Effector memory CD4-positive, alpha-beta T cell (primary cell): ENCODE measurements around the gene CTSE.

Experiments used
- DNase-seq, 3 donors: peaks; one replicate each; pipeline ENCODE4 v3.0.0-alpha.2; 2020
- H3K27ac ChIP-seq: 2 replicates; pipeline ENCODE4 v1.7.0; 2013; ENCODE audit warnings: mild to moderate bottlenecking, low read length, moderate library complexity; ENCODE audit not compliant: insufficient read depth, poor library complexity, severe bottlenecking
- H3K27me3 ChIP-seq: replicated peaks from 2 replicates; pipeline ENCODE4 v1.7.0; 2013; ENCODE audit warnings: mild to moderate bottlenecking, low read length; ENCODE audit not compliant: insufficient read depth, control insufficient read depth, poor library complexity, severe bottlenecking
- H3K36me3 ChIP-seq: 2 replicates; pipeline ENCODE4 v1.7.0; 2013; ENCODE audit warnings: mild to moderate bottlenecking, low read length, moderate library complexity; ENCODE audit not compliant: control insufficient read depth, insufficient read depth
- H3K4me1 ChIP-seq: 2 replicates; pipeline ENCODE4 v1.7.0; 2013; ENCODE audit warnings: low read length, mild to moderate bottlenecking; ENCODE audit not compliant: control insufficient read depth, insufficient read depth, poor library complexity, severe bottlenecking
- H3K4me3 ChIP-seq: 2 replicates; pipeline ENCODE4 v1.7.0; 2013; ENCODE audit warnings: low read length, low read depth, mild to moderate bottlenecking; ENCODE audit not compliant: insufficient read depth, poor library complexity, severe bottlenecking
- H3K9me3 ChIP-seq: 2 replicates; pipeline ENCODE4 v1.7.0; 2013; ENCODE audit warnings: mild to moderate bottlenecking, low read length, moderate library complexity; ENCODE audit not compliant: control insufficient read depth

CTSE gene

GRCh38 chr1:206005778-206006180 is 17.9 kb downstream of the CTSE start:
- Histone ChIP-seq H3K27ac (no peak overlapping the region), H3K4me3 (no peak overlapping the region), H3K36me3 (no peaks in the 10 kb centered on the region), H3K27me3 (no peaks in the 10 kb centered on the region), H3K9me3 (no peaks in the 10 kb centered on the region), H3K4me1 (no peaks in the 10 kb centered on the region)
- DNase-seq = no peak

GRCh38 chr1:206005234-206005633 is 18.5 kb downstream of the CTSE start:
- Histone ChIP-seq H3K27ac (no peak overlapping the region), H3K4me3 (no peak overlapping the region), H3K9me3 (no peaks in the 10 kb centered on the region), H3K36me3 (no peaks in the 10 kb centered on the region), H3K4me1 (no peaks in the 10 kb centered on the region), H3K27me3 (no peaks in the 10 kb centered on the region)
- no peak for DNase-seq

GRCh38 chr1:206004826-206005225 is 18.9 kb downstream of the CTSE start:
- H3K9me3 ChIP-seq = no peaks in the 10 kb centered on the region
- H3K36me3 ChIP-seq = no peaks in the 10 kb centered on the region
- no peaks in the 10 kb centered on the region for H3K4me1 ChIP-seq
- no peak overlapping the region for H3K27ac ChIP-seq
- no peaks in the 10 kb centered on the region for H3K27me3 ChIP-seq
- H3K4me3 ChIP-seq = no peak overlapping the region
- no peak for DNase-seq

GRCh38 chr1:206003854-206004800 is 19.6 kb downstream of the CTSE start:
- Histone ChIP-seq H3K9me3 (no peaks in the 10 kb centered on the region), H3K36me3 (no peaks in the 10 kb centered on the region), H3K27me3 (no peaks in the 10 kb centered on the region), H3K4me1 (no peaks in the 10 kb centered on the region), H3K27ac (no peak overlapping the region), H3K4me3 (no peak overlapping the region)
- no peak for DNase-seq

- Histone ChIP-seq H3K9me3 (no peaks in the 10 kb centered on the region), H3K36me3 (no peaks in the 10 kb centered on the region), H3K27me3 (no peaks in the 10 kb centered on the region), H3K4me3 (no peak within 1 kb of the TSS), H3K4me1 (no peaks in the 10 kb centered on the region), H3K27ac (no peak within 1 kb of the TSS)
- no peak for DNase-seq
These were observed 20.6 kb downstream of the CTSE start, which contains the start of gene RAB7B for GRCh38 chr1:206002871-206003801. RAB7B (minus strand) TSS chr1:206003395; CDS start chr1:205994135, 9,260 bp downstream.

- H3K4me1 ChIP-seq = no peaks in the 10 kb centered on the region
- no peak for DNase-seq
- H3K9me3 ChIP-seq = no peaks in the 10 kb centered on the region
- H3K4me3 ChIP-seq = no peak overlapping the region
- no peak overlapping the region for H3K27ac ChIP-seq
- H3K27me3 ChIP-seq = no peaks in the 10 kb centered on the region
- H3K36me3 ChIP-seq = no peaks in the 10 kb centered on the region
These were observed 21.5 kb downstream of the CTSE start for GRCh38 chr1:206002160-206002559.

- H3K27me3 ChIP-seq = no peaks in the 10 kb centered on the region
- DNase-seq = no peak
- H3K9me3 ChIP-seq = no peaks in the 10 kb centered on the region
- H3K27ac ChIP-seq = no peak overlapping the region
- no peaks in the 10 kb centered on the region for H3K4me1 ChIP-seq
- H3K36me3 ChIP-seq = no peaks in the 10 kb centered on the region
- no peak overlapping the region for H3K4me3 ChIP-seq
These were observed 22.2 kb downstream of the CTSE start for GRCh38 chr1:206001476-206001888.

GRCh38 chr1:206000641-206001339 is 22.9 kb downstream of the CTSE start:
- no peak for DNase-seq
- Histone ChIP-seq H3K4me3 (no peak overlapping the region), H3K9me3 (no peaks in the 10 kb centered on the region), H3K27me3 (no peaks in the 10 kb centered on the region), H3K36me3 (no peaks in the 10 kb centered on the region), H3K4me1 (no peaks in the 10 kb centered on the region), H3K27ac (no peak overlapping the region)

GRCh38 chr1:205998457-205999241 is 25.0 kb downstream of the CTSE start:
- H3K9me3 ChIP-seq = no peaks in the 10 kb centered on the region
- H3K4me1 ChIP-seq = no peaks in the 10 kb centered on the region
- DNase-seq = no peak
- H3K36me3 ChIP-seq = no peaks in the 10 kb centered on the region
- H3K27me3 ChIP-seq = no peaks in the 10 kb centered on the region
- no peak overlapping the region for H3K27ac ChIP-seq
- H3K4me3 ChIP-seq = no peak overlapping the region
